Stimulated activated CD4-positive, alpha-beta T cell treated with anti-CD3 and anti-CD28 coated beads, Interleukin-15, amount 100 ng/mL, for 48 hours (primary cell): ENCODE data around the gene CTNNA2.

Source experiments
- DNase-seq, 2 donors: peaks; one replicate each; pipeline ENCODE4 v3.0.0-alpha.2; 2020; ENCODE audit warnings: low read depth in 2 of 2

CTNNA2 gene

DNA sequence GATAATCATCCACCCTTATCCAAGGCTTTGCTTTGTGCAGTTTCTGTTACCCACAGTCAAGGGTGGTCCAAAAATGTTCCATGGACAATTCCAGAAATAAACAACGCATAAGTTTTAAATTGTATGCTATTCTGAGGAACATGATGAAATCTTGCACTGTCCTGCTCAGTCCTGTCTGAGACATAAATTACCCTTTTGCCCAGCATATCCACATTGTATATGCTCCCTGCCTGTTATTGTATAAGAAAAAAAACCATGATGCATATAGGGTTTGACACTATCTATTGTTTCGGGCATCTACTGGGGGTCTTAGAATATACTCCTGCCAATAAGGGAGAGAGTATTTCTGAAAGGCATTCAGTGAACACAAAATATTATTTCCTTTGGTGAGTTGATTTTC, 767.7 kb downstream of the CTNNA2 start:
- no peak for DNase-seq

DNA sequence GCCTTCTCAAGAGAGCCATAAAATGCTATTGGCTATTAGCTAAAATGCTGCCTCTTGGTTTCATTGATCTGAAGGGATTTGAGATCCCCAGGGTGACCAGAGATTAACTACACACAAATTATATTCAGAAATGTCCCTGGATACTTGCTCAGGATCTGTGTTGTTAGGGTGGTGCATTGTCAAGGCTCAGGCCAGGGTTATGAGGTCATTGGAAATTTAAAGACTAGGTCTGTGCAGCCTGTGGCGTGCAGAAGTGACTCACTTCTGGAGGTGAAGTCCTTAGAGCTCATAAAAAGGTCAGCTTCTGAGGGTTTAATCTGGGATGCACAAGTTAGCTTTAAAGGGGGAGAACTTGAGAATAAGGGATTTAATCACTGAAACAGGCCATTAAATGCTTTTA, 768.2 kb downstream of the CTNNA2 start:
- DNase-seq = no peak

GRCh38 chr2:80288576-80288975, 775.7 kb downstream of the CTNNA2 start:
- DNase-seq = no peak

GRCh38 chr2:80291656-80292055, 778.8 kb downstream of the CTNNA2 start:
- DNase-seq = no peak

DNA sequence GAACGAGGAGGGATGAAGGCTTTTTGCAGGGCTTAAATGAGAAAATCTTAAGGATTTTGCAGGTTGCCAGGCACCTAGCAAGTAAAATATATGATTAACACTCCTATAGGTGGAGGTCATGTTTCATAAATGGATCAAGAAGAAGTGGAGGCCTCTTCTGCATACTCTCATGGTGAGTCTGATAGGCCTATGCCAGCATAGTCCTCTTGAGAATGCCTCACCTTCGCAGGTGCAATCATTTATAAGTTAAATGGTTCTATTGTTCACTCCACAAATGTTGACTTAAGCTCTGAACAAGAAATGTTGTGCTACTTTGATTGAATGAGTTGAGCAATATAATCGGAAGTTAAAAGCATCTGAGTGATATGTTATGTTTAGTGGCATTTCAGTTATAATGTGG, 779.6 kb downstream of the CTNNA2 start:
- no peak for DNase-seq

- no peak for DNase-seq
Observed at GRCh38 chr2:80293039-80293438, 780.2 kb downstream of the CTNNA2 start.

DNA sequence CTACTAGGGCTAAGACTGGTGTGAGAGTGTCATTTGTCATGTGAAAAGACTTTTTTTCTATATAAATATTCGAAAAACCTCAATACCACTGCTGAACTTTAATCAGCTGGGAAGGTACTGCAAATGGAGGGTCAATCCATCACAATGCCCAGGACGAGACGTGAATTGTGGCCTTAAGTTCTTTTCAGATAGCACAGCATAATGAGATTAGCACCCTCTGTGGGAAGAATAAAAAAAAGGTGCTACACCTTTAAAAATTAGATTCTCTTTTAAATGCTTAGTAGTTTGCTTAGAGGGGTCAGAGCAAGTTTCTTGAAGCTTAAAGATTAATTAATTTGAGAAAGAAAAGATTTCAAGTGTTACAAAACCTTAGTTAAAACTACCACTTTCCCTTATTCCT, 786.1 kb downstream of the CTNNA2 start:
- no peak for DNase-seq

DNA sequence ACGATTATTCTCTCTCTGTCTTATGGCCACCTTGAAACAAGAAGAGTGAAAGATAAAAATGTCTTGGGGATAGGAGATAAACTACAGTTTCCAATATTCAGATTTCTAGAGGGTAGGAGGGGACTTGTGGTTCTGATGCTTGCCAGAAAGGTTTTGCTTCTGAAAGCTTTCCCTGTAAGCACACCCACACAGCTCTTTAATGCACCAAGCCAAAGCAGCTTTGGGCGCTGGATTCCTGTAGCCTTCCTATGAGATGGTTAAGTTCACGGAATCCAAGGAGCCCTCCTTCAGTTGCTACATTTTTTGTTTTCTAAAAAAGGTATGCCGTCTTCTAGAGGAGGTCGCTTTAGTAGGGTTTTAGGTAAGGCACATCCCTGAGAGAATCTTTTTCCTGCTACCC, 786.8 kb downstream of the CTNNA2 start:
- no peak for DNase-seq

GRCh38 chr2:80300346-80300745, 787.5 kb downstream of the CTNNA2 start:
- DNase-seq = no peak

GRCh38 chr2:80300954-80301353, 788.1 kb downstream of the CTNNA2 start:
- DNase-seq = no peak

DNA sequence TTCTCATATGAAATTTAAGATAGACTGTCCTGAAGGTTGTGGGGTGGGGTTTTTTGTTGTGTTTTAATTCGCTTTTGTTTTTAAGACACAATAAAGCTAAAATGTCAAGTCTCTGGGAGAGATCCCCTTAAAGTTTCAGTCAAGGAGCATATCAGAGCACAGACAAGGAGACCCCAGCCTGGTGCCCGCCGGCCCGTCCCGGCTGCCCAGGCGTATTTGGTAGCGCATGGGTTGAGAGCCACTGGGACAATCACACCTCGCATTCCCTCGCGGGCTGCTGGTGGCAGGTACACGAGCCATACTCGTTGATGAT, 789.1 kb downstream of the CTNNA2 start:
- DNase-seq = no peak

DNA sequence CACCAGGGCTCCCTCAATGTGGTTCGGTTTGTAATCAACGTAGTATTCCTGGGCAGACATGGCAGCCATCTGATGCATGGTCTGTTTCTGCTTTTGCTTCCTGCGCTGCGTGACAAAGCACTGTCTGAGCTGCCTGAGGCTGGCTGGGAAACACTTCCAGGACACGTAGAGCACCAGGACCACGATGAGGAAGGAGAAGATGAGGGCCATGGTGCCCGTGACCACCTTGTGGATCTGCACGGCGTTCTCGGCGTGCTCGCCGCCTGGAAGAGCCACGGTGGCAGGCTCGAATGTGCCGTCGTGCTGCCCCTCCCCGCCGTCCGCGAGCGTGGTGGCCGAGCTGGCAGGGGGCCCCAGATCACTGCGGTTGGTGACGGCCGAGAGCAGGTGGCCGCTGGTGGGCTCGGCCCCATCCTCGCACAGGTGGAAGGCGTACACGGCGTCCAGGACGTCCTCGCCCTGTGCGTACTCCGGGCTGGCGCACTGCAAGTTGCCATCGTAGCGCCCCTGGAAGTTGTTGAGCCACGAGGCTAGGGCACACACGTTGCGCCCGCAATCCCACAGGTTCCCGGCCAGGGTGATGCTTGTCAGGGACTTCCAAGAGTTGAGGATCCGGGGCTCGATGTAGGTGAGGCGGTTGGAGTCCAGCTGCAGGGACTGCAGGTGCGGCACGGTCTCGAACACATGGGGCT, 789.6 kb downstream of the CTNNA2 start:
- DNase-seq = no peak

DNA sequence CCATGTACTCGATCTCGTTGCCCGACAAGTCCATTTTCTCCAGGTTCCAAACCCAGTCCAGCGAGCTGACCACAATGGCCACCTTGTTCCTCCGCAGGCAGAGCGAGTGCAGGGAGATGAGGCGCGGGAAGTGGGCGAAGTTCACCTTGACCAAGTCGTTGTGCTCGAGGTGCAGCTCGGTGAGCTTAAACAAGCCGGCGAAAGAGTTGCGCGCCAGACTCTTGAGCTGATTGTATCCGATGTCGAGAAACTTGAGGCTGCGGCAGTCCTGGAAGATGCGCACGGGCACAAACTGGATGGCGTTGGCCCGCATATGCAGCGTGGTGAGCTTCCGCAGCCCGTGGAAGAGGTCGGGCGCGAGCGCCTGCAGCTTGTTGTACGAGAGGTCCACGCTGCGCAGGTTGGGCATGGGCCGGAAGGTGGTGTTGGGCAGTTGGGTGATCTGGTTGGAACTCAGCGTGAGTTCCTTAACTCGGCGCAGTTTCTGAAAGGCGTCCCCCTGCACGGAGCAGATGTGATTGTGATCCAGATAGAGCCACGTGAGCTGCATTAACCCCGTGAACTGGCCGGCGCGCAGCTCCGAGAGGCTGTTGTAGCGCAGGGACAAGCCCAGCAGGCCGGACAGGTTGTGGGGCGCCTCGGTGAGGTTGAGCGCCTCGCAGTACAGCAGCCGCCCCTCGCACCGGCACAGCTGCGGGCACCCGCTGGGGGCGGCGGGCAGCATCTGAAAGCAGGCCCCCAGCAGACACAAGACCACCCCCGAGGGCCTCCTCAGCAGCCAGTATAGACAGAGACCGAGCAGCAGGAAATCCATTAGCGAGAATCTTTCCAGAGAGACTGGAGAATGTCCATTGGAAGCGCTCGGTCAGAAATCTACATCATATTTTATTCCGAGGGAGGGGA, 790.4 kb downstream of the CTNNA2 start:
- DNase-seq = no peak

DNA sequence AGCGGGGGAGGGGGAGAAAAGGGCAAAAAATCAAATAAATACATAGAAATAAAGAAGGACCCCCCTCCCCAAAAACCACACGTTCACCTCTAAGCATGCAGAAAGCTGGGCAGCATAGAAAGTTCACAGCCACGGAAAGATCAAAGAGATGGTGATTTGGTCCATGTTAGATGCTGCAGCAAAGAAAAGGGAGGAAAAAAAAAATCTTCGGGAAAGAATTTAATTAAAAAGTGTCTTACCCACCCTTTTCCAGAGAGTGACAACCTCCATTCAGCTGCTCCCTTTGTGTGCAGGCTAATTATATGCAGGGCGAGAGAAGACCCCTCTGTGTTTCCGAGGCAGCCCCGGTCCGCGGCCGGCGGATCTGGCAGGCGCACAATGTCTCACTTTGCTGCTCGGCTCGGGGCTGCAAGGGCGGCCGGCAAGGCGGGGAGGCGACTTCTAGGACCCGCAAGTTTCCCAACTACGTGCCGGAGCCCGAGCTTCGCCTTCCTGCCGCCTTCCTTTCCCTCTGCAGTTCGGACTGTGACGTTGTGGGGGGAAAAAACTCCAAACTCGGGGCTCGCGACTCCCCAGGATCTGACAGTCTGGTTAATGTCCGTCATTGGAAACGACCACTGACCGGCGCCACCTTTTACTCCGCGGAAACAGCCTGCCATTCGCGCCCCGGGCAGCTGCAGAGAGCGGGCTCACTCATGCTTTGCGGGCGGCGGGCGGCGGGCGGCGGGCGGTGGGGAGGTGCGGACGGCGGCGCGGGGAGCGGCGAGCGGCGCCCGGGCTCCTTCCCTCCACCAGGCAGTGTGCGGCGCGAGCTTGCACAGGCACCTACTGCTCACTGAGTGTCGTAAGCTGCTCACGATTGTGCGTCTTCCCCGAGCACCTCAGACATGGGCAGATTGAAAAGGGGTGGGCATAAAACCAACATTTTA, 791.3 kb downstream of the CTNNA2 start, which contains the start of gene LRRTM1:
TSS of gene LRRTM1 (minus strand) at position 844 of the 929 bp plus-strand sequence. CDS start 933 bp downstream, outside the sequence.
- DNase-seq = no peak

- no peak for DNase-seq
Observed at GRCh38 chr2:80311304-80311703, 798.5 kb downstream of the CTNNA2 start.

GRCh38 chr2:80312282-80312839, 799.5 kb downstream of the CTNNA2 start:
- DNase-seq = no peak

- DNase-seq = no peak
Observed at GRCh38 chr2:80322311-80322920, 809.6 kb downstream of the CTNNA2 start.

DNA sequence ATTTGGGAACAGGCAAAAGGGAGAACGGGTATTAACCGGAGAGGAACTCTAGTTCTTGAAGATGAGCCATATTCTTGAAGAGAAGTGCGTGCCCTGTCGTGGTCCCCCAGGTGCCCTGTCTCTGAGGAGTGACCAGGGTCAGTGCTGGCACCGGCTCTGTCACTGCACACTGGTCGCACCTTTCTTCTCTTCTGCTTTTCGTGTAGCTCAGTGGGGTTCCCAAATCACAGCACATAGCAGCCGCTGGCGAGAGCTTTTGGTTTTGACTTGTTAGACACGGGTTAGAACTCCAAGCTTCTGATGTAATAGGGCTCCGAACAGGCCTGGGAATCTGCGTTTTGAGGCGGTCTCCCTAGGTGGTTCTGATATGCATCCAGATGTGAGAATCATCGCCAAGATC, 810.1 kb downstream of the CTNNA2 start:
- no peak for DNase-seq

- no peak for DNase-seq
Observed at GRCh38 chr2:80323610-80324009, 810.8 kb downstream of the CTNNA2 start.

DNA sequence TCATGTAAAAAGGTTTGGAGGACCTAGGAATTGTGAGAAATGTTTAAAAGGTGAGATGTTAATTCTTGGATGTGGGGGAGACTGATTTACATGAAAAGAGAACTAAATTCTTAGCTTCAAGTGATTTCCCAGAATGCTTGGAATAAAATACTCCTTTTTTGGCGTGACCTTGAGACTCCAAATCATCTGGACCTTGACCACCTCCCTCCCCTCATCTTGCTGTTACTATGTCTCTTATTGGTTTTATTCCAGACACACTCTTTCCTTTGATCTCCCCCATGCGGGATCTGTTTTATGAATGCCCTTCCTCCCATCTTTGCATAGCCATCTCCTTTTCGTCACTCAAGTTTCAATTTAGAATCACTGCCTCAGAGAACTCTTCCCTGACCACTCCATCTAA, 811.7 kb downstream of the CTNNA2 start:
- no peak for DNase-seq

DNA sequence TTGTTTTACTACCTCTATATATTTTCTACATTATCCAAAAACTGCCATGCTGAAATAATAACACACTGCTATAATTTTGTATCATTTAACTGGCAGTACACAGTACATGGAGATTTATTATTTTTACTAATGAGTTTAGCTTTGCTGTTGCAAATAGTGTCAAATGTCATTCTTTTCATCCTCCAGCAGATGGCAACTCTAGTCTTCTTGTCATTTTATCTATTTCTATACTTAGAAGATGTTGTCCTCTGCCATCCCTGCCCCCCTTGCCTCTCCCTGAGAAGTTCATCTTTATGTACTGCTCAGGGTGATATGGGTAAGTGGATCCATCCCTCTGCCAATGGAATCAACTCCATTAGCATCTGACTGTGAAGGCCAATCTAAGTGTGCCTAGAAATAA, 813.4 kb downstream of the CTNNA2 start:
- DNase-seq = no peak
